ENCODE measurements around the gene ORC3. TPM values are rescaled to one million over a fixed set of nuclear protein-coding genes. Genes with fewer than 3 reads are reported as not detected.

ORC3 gene
- total and polyA plus RNA-seq, 2 of the 4 experiments (the other 2 are of a cell fraction), result 22.3 to 30.6 TPM

GRCh38 chr6:87710090-87710489 lies 120.2 kb downstream of the ORC3 start:
- Histone ChIP-seq H2BK15ac (ENCODE audit: low read depth, low read length) (no peak overlapping the region), H3K18ac (ENCODE audit: low read depth, low read length) (no peak overlapping the region), H3K27me3 (ENCODE audit: control insufficient read depth, insufficient read depth, low read length) (no peaks in the 10 kb centered on the region), H3K14ac (replicated peaks; ENCODE audit: low read depth, low read length) (no peak overlapping the region), H2AFZ (replicated peaks; ENCODE audit: low read length, poor library complexity) (no peak overlapping the region), H3K9me1 (ENCODE audit: insufficient read depth, low read length) (peaks cover 8% of the 10 kb centered on the region; the same call in 1 of the 2 replicates), H3K23ac (ENCODE audit: low read depth, low read length) (no peak overlapping the region), H2BK5ac (ENCODE audit: low read depth, low read length, poor library complexity, severe bottlenecking) (no peak overlapping the region), H2AK9ac (replicated peaks; ENCODE audit: low read depth, low read length, poor library complexity) (no peak overlapping the region), H2BK20ac (ENCODE audit: low read depth, low read length) (peak overlapping the region; percentile 62; the same call in 1 of the 2 replicates), H3K9ac (ENCODE audit: low read depth, low read length) (no peak overlapping the region), H3K36me3 (ENCODE audit: control insufficient read depth, insufficient read depth, low read length) (no peaks in the 10 kb centered on the region), H3K4me3 (ENCODE audit: insufficient read depth, low read depth, low read length) (no peak overlapping the region), H3K56ac (ENCODE audit: extremely low read depth, insufficient read depth, low read length) (no peak overlapping the region), H3K4me1 (ENCODE audit: control insufficient read depth, insufficient read depth, low read length) (peaks cover 4% of the 10 kb centered on the region; the same call in 1 of the 2 replicates), H2AK5ac (ENCODE audit: low read depth, low read length) (peak overlapping the region; percentile 4; the same call in 1 of the 2 replicates), H4K20me1 (ENCODE audit: insufficient read depth, low read length) (no peaks in the 10 kb centered on the region; the same call in 1 of the 2 replicates), H3K9me3 (ENCODE audit: control insufficient read depth, insufficient read depth, low read length) (no peaks in the 10 kb centered on the region), H4K91ac (ENCODE audit: insufficient read depth, low read depth, low read length) (no peak overlapping the region), H3K4me2 (ENCODE audit: low read depth, low read length) (no peak overlapping the region), H3K27ac (ENCODE audit: insufficient read depth, low read length) (no peak overlapping the region), H4K8ac (ENCODE audit: low read depth in 2 of 2, low read length in 2 of 2) (no peak overlapping the region), H2BK120ac (ENCODE audit: low read depth, low read length) (peak overlapping the region; percentile 22), H4K5ac (ENCODE audit: low read depth, low read length) (no peak overlapping the region), H3K79me1 (ENCODE audit: low read depth in 1 of 2, low read length in 2 of 2) (0 out of 4 replicates have a peak, but pooled peaks cover 0 to under 1% of the 10 kb centered on the region in 2 experiments), H3K4ac (ENCODE audit: low read depth, low read length) (peak overlapping the region; percentile 35; the same call in 1 of the 2 replicates)
- in situ Hi-C loops (cut with MboI; ENCODE audit: low sequenced_read_pairs) (no loop called here), intact Hi-C loops (cut with micrococcal nuclease) (no loop called here), dilution Hi-C loops (cut with HindIII; ENCODE audit: low sequenced_read_pairs, unreplicated experiment) (no loop called here)
- ChIA-PET CTCF (no interaction called here), POLR2A (ENCODE audit: unreplicated experiment) (no interaction called here)
- DNase-seq (no peak), ATAC-seq (ENCODE audit: low read depth) (no peak)
- WGBS, 2 experiments (ENCODE audit: extremely low coverage in 2 of 2, insufficient read length in 1 of 2), result no CpG with 5 or more reads among the region's 3 CpGs
- TF ChIP-seq FOS (IDR thresholded peaks at IDR 0.05; ENCODE audit: low read depth, low read length), result no peak
- no peak for TF ChIP-seq MXI1 (IDR thresholded peaks at IDR 0.05; ENCODE audit: borderline replicate concordance, low read depth, low read length)
- no peak for TF ChIP-seq RFX5 (IDR thresholded peaks at IDR 0.05; ENCODE audit: low read depth, low read length)
- TF ChIP-seq ELK1 (IDR thresholded peaks at IDR 0.05; ENCODE audit: borderline replicate concordance, low read depth, low read length), result no peak
- TF ChIP-seq USF2 (IDR thresholded peaks at IDR 0.05; ENCODE audit: low read depth, low read length), result no peak
- no peak for TF ChIP-seq CEBPB (IDR thresholded peaks at IDR 0.05; ENCODE audit: low read depth, low read length)
- no peak for TF ChIP-seq CHD1 (IDR thresholded peaks at IDR 0.05; ENCODE audit: low read depth, low read length)
- no peak for TF ChIP-seq SMC3 (IDR thresholded peaks at IDR 0.05; ENCODE audit: low read depth, low read length)
- TF ChIP-seq RCOR1 (IDR thresholded peaks at IDR 0.05; ENCODE audit: insufficient replicate concordance, low read length), result no peak
- no peak for TF ChIP-seq NFE2L2 (IDR thresholded peaks at IDR 0.05; ENCODE audit: low read depth, low read length)
- no peak for TF ChIP-seq BHLHE40 (IDR thresholded peaks at IDR 0.05; ENCODE audit: low read depth, low read length)
- no peak for TF ChIP-seq MAZ (IDR thresholded peaks at IDR 0.05; ENCODE audit: borderline replicate concordance, low read depth, low read length)
- TF ChIP-seq POLR2A (IDR thresholded peaks at IDR 0.05; ENCODE audit: low read depth, low read length), result no peak
- TF ChIP-seq CTCF (conservative IDR thresholded peaks at IDR 0.05; ENCODE audit: low read depth, low read length), result no peak
- TF ChIP-seq MAFK (IDR thresholded peaks at IDR 0.05; ENCODE audit: low read depth, low read length), result no peak
- TF ChIP-seq RAD21 (IDR thresholded peaks at IDR 0.05; ENCODE audit: low read length), result no peak
- no TSS peak for BruUV-seq (replicated peaks)

Measured in IMR-90 (cell line).